CD4-positive, alpha-beta memory T cell (primary cell): ENCODE results near the gene AGAP2. TPM values are rescaled to one million over a fixed set of nuclear protein-coding genes. Genes with fewer than 3 reads are reported as not detected.

Experiments
- CTCF ChIA-PET: fragments of 350-600 bp; sonication (Branson Sonifier 250); formaldehyde crosslinking; loops from one replicate; lab custom pipeline; 2021; ENCODE audit warnings: inconsistent platforms; ENCODE audit not compliant: partially characterized antibody; lab: Charles Lee
- POLR2A ChIA-PET: fragments of 350-600 bp; sonication (Branson Sonifier 250); formaldehyde crosslinking; loops from one replicate; lab custom pipeline; 2021; ENCODE audit not compliant: partially characterized antibody; lab: Charles Lee
- DNase-seq, 5 donors: peaks; one replicate each; pipeline versions ENCODE4 v3.0.0 to v3.0.0-alpha.2; 2020 to 2022; ENCODE audit warnings: mixed read lengths in 1 of 5
- H3K27ac ChIP-seq: one replicate; pipeline ENCODE4 v1.7.0; 2013; ENCODE audit warnings: low read depth, low read length
- H3K27me3 ChIP-seq: 2 replicates; pipeline ENCODE4 v1.7.0; 2013; ENCODE audit warnings: mild to moderate bottlenecking, low read length, moderate library complexity; ENCODE audit not compliant: insufficient read depth
- H3K36me3 ChIP-seq: 2 replicates; pipeline ENCODE4 v1.7.0; 2013; ENCODE audit warnings: mild to moderate bottlenecking, low read length, moderate library complexity; ENCODE audit not compliant: insufficient read depth
- H3K4me1 ChIP-seq: 2 replicates; pipeline ENCODE4 v1.7.0; 2013; ENCODE audit warnings: mild to moderate bottlenecking, low read length, moderate library complexity; ENCODE audit not compliant: insufficient read depth
- H3K4me3 ChIP-seq, 2 donors: one replicate each; pipeline ENCODE4 v1.7.0; 2013; ENCODE audit warnings: low read length in 2 of 2, mild to moderate bottlenecking in 1 of 2
- H3K9me3 ChIP-seq, 2 donors: one replicate each; pipeline ENCODE4 v1.7.0; 2013; ENCODE audit warnings: low read length in 2 of 2, control low read depth in 1 of 2; ENCODE audit not compliant: control insufficient read depth in 1 of 2
- H3K27ac Mint-ChIP-seq, 7 donors: one replicate each; pipeline ENCODE4 v1.8.0; 2020 to 2021; ENCODE audit warnings: mixed read lengths in 7 of 7, mild to moderate bottlenecking in 6 of 7, inconsistent platforms in 3 of 7, moderate library complexity in 3 of 7
- H3K27me3 Mint-ChIP-seq, 2 donors: one replicate each; pipeline ENCODE4 v1.8.0; 2020 to 2021; ENCODE audit warnings: mixed read lengths in 2 of 2
- H3K36me3 Mint-ChIP-seq, 2 donors: one replicate each; pipeline ENCODE4 v1.8.0; 2020 to 2021; ENCODE audit warnings: mixed read lengths in 2 of 2, inconsistent platforms in 1 of 2, mild to moderate bottlenecking in 1 of 2
- H3K4me1 Mint-ChIP-seq, 4 donors: one replicate each; pipeline ENCODE4 v1.8.0; 2020 to 2021; ENCODE audit warnings: mixed read lengths in 4 of 4, mild to moderate bottlenecking in 1 of 4
- H3K4me3 Mint-ChIP-seq, 8 donors: one replicate each; pipeline ENCODE4 v1.8.0; 2020 to 2021; ENCODE audit warnings: mixed read lengths in 8 of 8, mild to moderate bottlenecking in 7 of 8, moderate library complexity in 6 of 8, inconsistent platforms in 3 of 8
- H3K9me3 Mint-ChIP-seq, 8 donors: one replicate each; pipeline ENCODE4 v1.8.0; 2020 to 2021; ENCODE audit warnings: mixed read lengths in 8 of 8, mild to moderate bottlenecking in 5 of 8, inconsistent platforms in 3 of 8, moderate library complexity in 1 of 8
- intact Hi-C: fragments of 100-400 bp; cut with micrococcal nuclease; formaldehyde crosslinking; loops from one replicate; pipeline ENCODE4 v1.15.1; 2023
- polyA plus RNA-seq, 2 donors: library from polyadenylated mRNA; unstranded; fragments of 300-500 nt; fragmentation: Illumina TruSeq; gene quantifications; one replicate each; pipeline ENCODE4 v1.2.3, GENCODE V29; 2021
- total RNA-seq, 2 experiments: library from RNA; stranded (reverse); gene quantifications; one replicate each; pipeline ENCODE4 v1.2.3, GENCODE V29; 2021

Gene AGAP2
- total and polyA plus RNA-seq, 4 experiments from 2014 or later: 3.2 to 66.7 (median 35.9) TPM

- Histone ChIP-seq H3K27me3 (peaks cover 9% of the 10 kb centered on the region), H3K9me3 (no peaks in the 10 kb centered on the region), H3K4me3 (peak overlapping the region; percentile 98 to 99), H3K4me1 (peaks cover 35% of the 10 kb centered on the region), H3K27ac (peak overlapping the region; percentile 84), H3K36me3 (no peaks in the 10 kb centered on the region)
- DNase-seq: peak in 2 of 5 donors; percentile 81 to 91
- H3K4me3 Mint-ChIP-seq: peak overlapping the region; percentile 95 to 100 (median 96)
- CTCF ChIA-PET: interaction anchor here (0.8 to 4.8 kb wide), 8 partner anchors 10 to 312 kb away, joined by 3 to 38 read pairs (median 6); partner anchors contain the start of gene TSFM
- H3K9me3 Mint-ChIP-seq: peaks cover 0 to 2% (median 0%) of the 10 kb centered on the region in 8 donors
- peaks cover 17 to 36% (median 25%) of the 10 kb centered on the region in 4 donors for H3K4me1 Mint-ChIP-seq
- H3K27me3 Mint-ChIP-seq: peaks cover 0 to 5% of the 10 kb centered on the region in 2 donors
- POLR2A ChIA-PET: interaction anchor here (1.1 to 1.8 kb wide), 6 partner anchors 11 to 124 kb away, joined by 4 to 53 read pairs (median 10); partner anchors contain the start of genes CDK4, MARCHF9, TSFM and TSPAN31
- H3K27ac Mint-ChIP-seq: peak overlapping the region; percentile 94 to 99 (median 98)
- peaks cover 19 to 25% of the 10 kb centered on the region in 2 donors for H3K36me3 Mint-ChIP-seq
- intact Hi-C loops: no loop called here
Observed at GRCh38 chr12:57771236-57771872, 32.8 kb upstream of the AGAP2 start.

- peak overlapping the region; percentile 33 to 99 (median 78) for H3K27ac Mint-ChIP-seq
- H3K9me3 Mint-ChIP-seq: peaks cover 0 to 2% (median 0%) of the 10 kb centered on the region in 8 donors
- Histone ChIP-seq H3K27ac (peak overlapping the region; percentile 84), H3K4me3 (no peak overlapping the region), H3K9me3 (no peaks in the 10 kb centered on the region), H3K4me1 (peaks cover 41% of the 10 kb centered on the region), H3K36me3 (no peaks in the 10 kb centered on the region), H3K27me3 (peaks cover 14% of the 10 kb centered on the region)
- intact Hi-C loops: no loop called here
- ChIA-PET POLR2A (interaction anchor here (0.7 kb wide), 1 partner anchor 36 kb away, joined by 3 read pairs; no protein-coding TSS in a partner anchor), CTCF (interaction anchor here (0.8 to 4.8 kb wide), 3 partner anchors 11 to 12 kb away, joined by 4 to 27 read pairs (median 4); partner anchors contain the start of gene TSFM)
- peaks cover 19 to 43% (median 26%) of the 10 kb centered on the region in 4 donors for H3K4me1 Mint-ChIP-seq
- no peak for DNase-seq
- H3K4me3 Mint-ChIP-seq: peak overlapping the region in 5 of 8 donors; percentile 5 to 98 (median 57)
- peaks cover 1 to 8% of the 10 kb centered on the region in 2 donors for H3K27me3 Mint-ChIP-seq
- peaks cover 13 to 23% of the 10 kb centered on the region in 2 donors for H3K36me3 Mint-ChIP-seq
Observed at GRCh38 chr12:57770734-57771133, 32.2 kb upstream of the AGAP2 start.

- H3K27ac Mint-ChIP-seq: peak overlapping the region in 4 of 7 donors; percentile 8 to 72 (median 59)
- intact Hi-C loops: no loop called here
- Histone ChIP-seq H3K9me3 (no peaks in the 10 kb centered on the region), H3K4me3 (no peak overlapping the region), H3K27ac (no peak overlapping the region), H3K4me1 (peaks cover 52% of the 10 kb centered on the region), H3K27me3 (peaks cover 19% of the 10 kb centered on the region), H3K36me3 (no peaks in the 10 kb centered on the region)
- H3K4me1 Mint-ChIP-seq: peaks cover 19 to 54% (median 32%) of the 10 kb centered on the region in 4 donors
- peaks cover 1 to 9% of the 10 kb centered on the region in 2 donors for H3K27me3 Mint-ChIP-seq
- ChIA-PET POLR2A (interaction anchor here (1.2 kb wide), 1 partner anchor 13 kb away, joined by 3 read pairs; the partner anchor contains the start of gene TSFM), CTCF (interaction anchor here (1.7 to 4.8 kb wide), 2 partner anchors 10 to 12 kb away, joined by 4 to 27 read pairs; no protein-coding TSS in a partner anchor)
- H3K4me3 Mint-ChIP-seq: peak overlapping the region in 6 of 8 donors; percentile 2 to 77 (median 21)
- peaks cover 11 to 21% of the 10 kb centered on the region in 2 donors for H3K36me3 Mint-ChIP-seq
- H3K9me3 Mint-ChIP-seq: peaks cover 0 to 2% (median 0%) of the 10 kb centered on the region in 8 donors
- no peak for DNase-seq
Observed at GRCh38 chr12:57769594-57769993, 31.1 kb upstream of the AGAP2 start.

GRCh38 chr12:57767876-57768275 lies 29.3 kb upstream of the AGAP2 start:
- no peak for DNase-seq
- Mint-ChIP-seq H3K27me3 (peaks cover 6 to 15% of the 10 kb centered on the region in 2 donors), H3K9me3 (peaks cover 0 to 2% (median 0%) of the 10 kb centered on the region in 8 donors), H3K36me3 (peaks cover 11 to 20% of the 10 kb centered on the region in 2 donors), H3K4me1 (peaks cover 18 to 56% (median 36%) of the 10 kb centered on the region in 4 donors), H3K27ac (no peak overlapping the region), H3K4me3 (peak overlapping the region in 1 of 8 donors; percentile 27)
- Histone ChIP-seq H3K4me3 (no peak overlapping the region), H3K4me1 (peaks cover 48% of the 10 kb centered on the region), H3K27ac (no peak overlapping the region), H3K9me3 (no peaks in the 10 kb centered on the region), H3K36me3 (no peaks in the 10 kb centered on the region), H3K27me3 (peaks cover 19% of the 10 kb centered on the region)
- POLR2A ChIA-PET: interaction anchor here (0.6 to 4.3 kb wide), 7 partner anchors 9 to 165 kb away, joined by 3 to 45 read pairs (median 4); partner anchors contain the start of genes CDK4, TSFM and TSPAN31
- intact Hi-C loops: no loop called here
- CTCF ChIA-PET: interaction anchor here (0.8 to 4.8 kb wide), 8 partner anchors 9 to 138 kb away, joined by 3 to 36 read pairs (median 10); no protein-coding TSS in a partner anchor

GRCh38 chr12:57767305-57767698 lies 28.8 kb upstream of the AGAP2 start:
- H3K4me1 Mint-ChIP-seq: peaks cover 17 to 54% (median 34%) of the 10 kb centered on the region in 4 donors
- no peak overlapping the region for H3K27ac Mint-ChIP-seq
- Histone ChIP-seq H3K36me3 (no peaks in the 10 kb centered on the region), H3K4me1 (peaks cover 45% of the 10 kb centered on the region), H3K9me3 (no peaks in the 10 kb centered on the region), H3K4me3 (no peak overlapping the region), H3K27ac (no peak overlapping the region), H3K27me3 (peaks cover 19% of the 10 kb centered on the region)
- peak overlapping the region in 3 of 8 donors; percentile 6 to 94 (median 91) for H3K4me3 Mint-ChIP-seq
- no peak for DNase-seq
- peaks cover 11 to 19% of the 10 kb centered on the region in 2 donors for H3K36me3 Mint-ChIP-seq
- peaks cover 6 to 15% of the 10 kb centered on the region in 2 donors for H3K27me3 Mint-ChIP-seq
- peaks cover 0 to 2% (median 0%) of the 10 kb centered on the region in 8 donors for H3K9me3 Mint-ChIP-seq
- ChIA-PET CTCF (interaction anchor here (0.8 to 4.8 kb wide), 9 partner anchors 8 to 138 kb away, joined by 3 to 36 read pairs (median 4); no protein-coding TSS in a partner anchor), POLR2A (interaction anchor here (1.0 to 4.3 kb wide), 8 partner anchors 8 to 26 kb away, joined by 3 to 45 read pairs (median 4); partner anchors contain the start of genes CDK4, TSFM and TSPAN31)
- intact Hi-C loops: no loop called here

- peaks cover 0 to 2% (median 0%) of the 10 kb centered on the region in 8 donors for H3K9me3 Mint-ChIP-seq
- H3K36me3 Mint-ChIP-seq: peaks cover 11 to 15% of the 10 kb centered on the region in 2 donors
- peak within 1 kb of the TSS; percentile 85 to 94 (median 88) for H3K4me3 Mint-ChIP-seq
- no peaks in the 10 kb centered on the region for H3K36me3 ChIP-seq
- peak within 1 kb of the TSS; percentile 37 to 60 for H3K4me3 ChIP-seq
- H3K27ac ChIP-seq: no peak within 1 kb of the TSS
- H3K9me3 ChIP-seq: no peaks in the 10 kb centered on the region
- H3K4me1 Mint-ChIP-seq: peaks cover 14 to 49% (median 31%) of the 10 kb centered on the region in 4 donors
- peaks cover 19% of the 10 kb centered on the region for H3K27me3 ChIP-seq
- ChIA-PET CTCF (interaction anchor here (0.6 to 4.8 kb wide), 11 partner anchors 7 to 139 kb away, joined by 3 to 36 read pairs (median 4); no protein-coding TSS in a partner anchor), POLR2A (interaction anchor here (0.6 to 4.3 kb wide), 9 partner anchors 9 to 131 kb away, joined by 3 to 45 read pairs (median 4); partner anchors contain the start of genes CDK4, TSFM and TSPAN31)
- peak within 1 kb of the TSS in 5 of 7 donors; percentile 54 to 78 (median 64) for H3K27ac Mint-ChIP-seq
- H3K4me1 ChIP-seq: peaks cover 43% of the 10 kb centered on the region
- no peak for DNase-seq
- peaks cover 6 to 15% of the 10 kb centered on the region in 2 donors for H3K27me3 Mint-ChIP-seq
- intact Hi-C loops: no loop called here
Observed at GRCh38 chr12:57766464-57767304, 28.1 kb upstream of the AGAP2 start, which contains the start of gene CYP27B1. Gene CYP27B1 (minus strand): TSS chr12:57767078. CDS start chr12:57767041, 37 bp downstream.
